Activated B cell treated with CpG ODN at 0.5 μM for 24 hours (primary cell): ENCODE measurements around the gene SPAG16. TPM values are rescaled to one million over a fixed set of nuclear protein-coding genes. Genes with fewer than 3 reads are reported as not detected.

Experiments used
- ATAC-seq: fragments of 200-7000 bp; cut with Tn5 transposase; one replicate; pipeline ENCODE4 v1.10.0; 2021; ENCODE audit warnings: low read depth, mild to moderate bottlenecking, moderate library complexity
- CTCF ChIA-PET: fragments of 350-600 bp; sonication (Branson Sonifier 250); formaldehyde crosslinking; loops from one replicate; lab custom pipeline; 2021; ENCODE audit warnings: antibody characterized with exemption; lab: Charles Lee
- POLR2A ChIA-PET: fragments of 350-600 bp; sonication (Branson Sonifier 250); formaldehyde crosslinking; loops from one replicate; lab custom pipeline; 2021; ENCODE audit warnings: antibody characterized with exemption; lab: Charles Lee
- DNase-seq: peaks from one replicate; pipeline ENCODE4 v3.0.0; 2022
- H3K27ac Mint-ChIP-seq: one replicate; pipeline ENCODE4 v1.8.0; 2020; ENCODE audit warnings: mixed read lengths
- H3K27me3 Mint-ChIP-seq: one replicate; pipeline ENCODE4 v1.8.0; 2021; ENCODE audit warnings: mixed read lengths
- H3K36me3 Mint-ChIP-seq: one replicate; pipeline ENCODE4 v1.8.0; 2021; ENCODE audit warnings: low read depth, mixed read lengths
- H3K4me1 Mint-ChIP-seq: one replicate; pipeline ENCODE4 v1.8.0; 2021; ENCODE audit warnings: mixed read lengths
- H3K4me3 Mint-ChIP-seq: one replicate; pipeline ENCODE4 v1.8.0; 2020; ENCODE audit warnings: mild to moderate bottlenecking, mixed read lengths
- H3K9me3 Mint-ChIP-seq: one replicate; pipeline ENCODE4 v1.8.0; 2020; ENCODE audit warnings: mixed read lengths
- intact Hi-C: fragments of 100-400 bp; cut with micrococcal nuclease; formaldehyde crosslinking; loops from one replicate; pipeline ENCODE4 v1.15.1; 2024
- total RNA-seq: library from RNA; stranded (reverse); gene quantifications from 2 replicates; pipeline ENCODE4 v1.2.3, GENCODE V29; 2022
- TF ChIP-seq, protein P1 (sequence below): fragments of 200-600 bp; IDR thresholded peaks from one replicate; pipeline ENCODE4 v1.8.0; 2022; ENCODE audit warnings: antibody characterized with exemption, mild to moderate bottlenecking

SPAG16 gene
- total RNA-seq, 1 donor from 2014 or later: 11.2 TPM

DNA sequence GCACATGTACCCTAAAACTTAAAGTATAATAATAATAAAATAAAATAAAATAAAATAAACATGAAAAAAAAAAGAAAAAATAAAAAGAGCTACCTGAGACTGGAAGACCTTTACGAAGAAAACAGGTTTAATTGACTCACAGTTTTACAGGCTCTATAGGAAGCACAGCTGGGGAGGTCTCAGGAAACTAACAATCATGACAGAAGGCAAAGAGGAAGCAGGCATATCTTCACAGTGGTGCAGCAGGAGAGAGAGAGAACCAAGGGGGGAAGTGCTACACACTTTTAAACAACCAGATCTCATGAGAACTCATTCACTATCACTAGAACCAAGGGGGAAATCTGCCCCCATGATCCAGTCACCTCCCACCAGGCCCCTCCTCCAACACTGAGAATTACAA lies 747.3 kb downstream of the SPAG16 start:
- Mint-ChIP-seq H3K27me3 (no peaks in the 10 kb centered on the region), H3K27ac (no peak overlapping the region), H3K4me3 (no peak overlapping the region), H3K4me1 (no peaks in the 10 kb centered on the region), H3K9me3 (no peaks in the 10 kb centered on the region), H3K36me3 (no peaks in the 10 kb centered on the region)
- TF ChIP-seq, protein P1, sequence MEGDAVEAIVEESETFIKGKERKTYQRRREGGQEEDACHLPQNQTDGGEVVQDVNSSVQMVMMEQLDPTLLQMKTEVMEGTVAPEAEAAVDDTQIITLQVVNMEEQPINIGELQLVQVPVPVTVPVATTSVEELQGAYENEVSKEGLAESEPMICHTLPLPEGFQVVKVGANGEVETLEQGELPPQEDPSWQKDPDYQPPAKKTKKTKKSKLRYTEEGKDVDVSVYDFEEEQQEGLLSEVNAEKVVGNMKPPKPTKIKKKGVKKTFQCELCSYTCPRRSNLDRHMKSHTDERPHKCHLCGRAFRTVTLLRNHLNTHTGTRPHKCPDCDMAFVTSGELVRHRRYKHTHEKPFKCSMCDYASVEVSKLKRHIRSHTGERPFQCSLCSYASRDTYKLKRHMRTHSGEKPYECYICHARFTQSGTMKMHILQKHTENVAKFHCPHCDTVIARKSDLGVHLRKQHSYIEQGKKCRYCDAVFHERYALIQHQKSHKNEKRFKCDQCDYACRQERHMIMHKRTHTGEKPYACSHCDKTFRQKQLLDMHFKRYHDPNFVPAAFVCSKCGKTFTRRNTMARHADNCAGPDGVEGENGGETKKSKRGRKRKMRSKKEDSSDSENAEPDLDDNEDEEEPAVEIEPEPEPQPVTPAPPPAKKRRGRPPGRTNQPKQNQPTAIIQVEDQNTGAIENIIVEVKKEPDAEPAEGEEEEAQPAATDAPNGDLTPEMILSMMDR: no peak
- intact Hi-C loops: no loop called here
- ATAC-seq: no peak
- ChIA-PET CTCF (no interaction called here), POLR2A (no interaction called here)
- no peak for DNase-seq

DNA sequence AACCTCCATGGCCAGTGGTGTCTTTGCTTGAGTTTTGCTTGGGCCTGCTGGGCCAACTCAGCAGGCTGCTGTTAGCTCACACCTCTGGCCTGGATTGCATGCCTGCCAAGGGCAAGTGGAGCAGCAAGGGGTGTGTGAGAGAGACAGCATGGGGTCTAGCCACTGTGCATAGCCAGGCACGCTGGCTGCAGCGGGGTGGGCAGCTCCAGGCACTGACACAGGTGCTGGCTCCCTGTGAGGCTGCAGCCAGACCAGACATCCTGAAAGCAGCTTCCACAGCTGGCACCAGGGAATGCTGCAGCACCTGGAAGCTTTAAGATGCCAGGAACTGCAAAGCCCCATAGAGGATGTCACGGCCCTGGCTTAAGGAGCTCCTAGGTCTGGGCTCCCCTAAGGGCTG lies 750.2 kb downstream of the SPAG16 start:
- H3K27me3 Mint-ChIP-seq: no peaks in the 10 kb centered on the region
- TF ChIP-seq, protein P1: no peak
- H3K9me3 Mint-ChIP-seq: no peaks in the 10 kb centered on the region
- H3K27ac Mint-ChIP-seq: no peak overlapping the region
- intact Hi-C loops: no loop called here
- no peaks in the 10 kb centered on the region for H3K4me1 Mint-ChIP-seq
- CTCF ChIA-PET: no interaction called here
- H3K4me3 Mint-ChIP-seq: no peak overlapping the region
- no peak for DNase-seq
- POLR2A ChIA-PET: no interaction called here
- no peak for ATAC-seq
- H3K36me3 Mint-ChIP-seq: no peaks in the 10 kb centered on the region

DNA sequence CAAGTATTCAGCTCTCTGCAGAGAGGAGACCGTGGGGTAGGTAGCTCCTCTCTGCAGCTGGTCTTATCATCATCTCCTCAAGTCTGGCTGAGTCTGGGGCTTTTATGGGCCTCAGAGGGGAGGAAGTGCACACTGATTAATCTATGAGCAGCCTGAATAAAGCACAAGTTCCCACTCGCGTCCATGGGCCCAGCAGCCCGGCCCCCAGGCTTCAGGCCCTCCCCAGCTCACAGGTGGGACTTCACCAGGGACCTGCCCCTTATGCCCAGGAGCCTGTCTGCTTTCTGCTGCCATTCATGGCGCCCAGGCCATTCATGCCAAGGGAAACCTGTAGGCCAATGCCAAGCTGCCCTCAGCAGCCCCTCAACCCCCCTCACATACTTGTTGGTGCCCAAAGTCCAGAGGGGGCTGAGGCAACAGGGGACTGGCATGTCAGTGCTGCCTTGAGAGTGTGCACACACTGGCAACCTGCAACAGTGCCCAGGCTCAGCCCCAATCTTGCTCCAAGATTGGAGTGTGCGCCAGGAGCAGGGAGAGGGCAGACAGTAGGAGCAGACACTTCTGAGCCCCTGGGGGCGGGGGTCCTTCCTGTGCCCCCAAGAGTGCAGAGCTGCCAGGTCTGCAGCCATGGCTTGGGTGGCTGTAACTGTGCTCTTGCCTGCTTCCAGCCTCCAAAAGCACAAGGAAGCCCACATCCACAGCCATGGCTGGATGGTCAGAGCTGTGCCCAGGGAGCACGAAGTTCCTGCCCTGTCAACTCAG lies 751.0 kb downstream of the SPAG16 start:
- DNase-seq (no peak), ATAC-seq (no peak)
- ChIA-PET POLR2A (no interaction called here), CTCF (no interaction called here)
- Mint-ChIP-seq H3K9me3 (peaks cover 3% of the 10 kb centered on the region), H3K4me3 (no peak overlapping the region), H3K27me3 (no peaks in the 10 kb centered on the region), H3K4me1 (no peaks in the 10 kb centered on the region), H3K27ac (no peak overlapping the region), H3K36me3 (no peaks in the 10 kb centered on the region)
- intact Hi-C loops: no loop called here
- TF ChIP-seq, protein P1: no peak

DNA sequence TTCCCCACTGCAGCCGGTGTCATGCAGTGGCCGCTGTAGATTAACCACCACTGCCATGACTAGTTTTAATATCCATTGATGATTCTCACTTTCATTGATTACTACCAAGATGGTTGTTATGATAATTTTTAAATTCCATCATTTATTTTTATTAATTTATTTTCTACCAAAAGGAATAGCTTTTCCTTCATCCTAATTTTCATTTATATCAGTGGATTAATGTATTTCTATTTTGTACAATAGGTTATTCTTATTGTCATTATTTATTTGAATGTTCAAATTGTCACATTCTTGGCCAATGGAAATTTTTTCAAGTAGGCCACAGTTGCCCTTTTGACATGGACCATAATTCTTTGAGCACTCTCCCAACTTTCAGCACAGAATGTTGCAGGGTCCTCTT lies 751.7 kb downstream of the SPAG16 start:
- no peak overlapping the region for H3K27ac Mint-ChIP-seq
- no peaks in the 10 kb centered on the region for H3K4me1 Mint-ChIP-seq
- peaks cover 4% of the 10 kb centered on the region for H3K9me3 Mint-ChIP-seq
- H3K4me3 Mint-ChIP-seq: no peak overlapping the region
- DNase-seq (no peak), ATAC-seq (no peak)
- TF ChIP-seq, protein P1: no peak
- intact Hi-C loops: no loop called here
- no peaks in the 10 kb centered on the region for H3K36me3 Mint-ChIP-seq
- no peaks in the 10 kb centered on the region for H3K27me3 Mint-ChIP-seq
- CTCF ChIA-PET: no interaction called here
- POLR2A ChIA-PET: no interaction called here

DNA sequence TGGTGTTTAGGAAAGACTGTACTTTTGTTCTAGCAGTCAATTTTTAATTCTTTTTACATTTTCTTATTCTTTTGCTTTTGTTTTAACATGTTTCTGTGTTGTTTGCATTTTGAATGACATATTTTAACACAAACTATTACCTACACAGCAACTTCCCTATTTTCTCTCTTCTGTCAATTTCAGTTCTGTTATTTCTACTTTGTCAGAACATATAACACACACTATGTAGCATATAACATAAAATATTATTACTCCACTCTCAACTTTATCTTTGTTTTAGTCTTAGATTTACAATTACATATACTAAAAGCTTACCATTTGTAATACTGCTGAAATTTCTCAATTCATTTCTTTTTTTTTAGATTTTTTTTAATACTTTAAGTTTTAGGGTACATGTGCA lies 753.9 kb downstream of the SPAG16 start:
- H3K27me3 Mint-ChIP-seq: no peaks in the 10 kb centered on the region

More for the DNA sequence above, 753.9 kb downstream of the SPAG16 start:
- H3K4me1 Mint-ChIP-seq: no peaks in the 10 kb centered on the region
- POLR2A ChIA-PET: no interaction called here
- H3K9me3 Mint-ChIP-seq: peaks cover 4% of the 10 kb centered on the region
- TF ChIP-seq, protein P1: no peak
- intact Hi-C loops: no loop called here
- no peak overlapping the region for H3K27ac Mint-ChIP-seq
- ATAC-seq (no peak), DNase-seq (no peak)
- no peaks in the 10 kb centered on the region for H3K36me3 Mint-ChIP-seq
- no peak overlapping the region for H3K4me3 Mint-ChIP-seq
- CTCF ChIA-PET: interaction anchor here (0.7 kb wide), 1 partner anchor 422 kb away, joined by 5 read pairs; no protein-coding TSS in a partner anchor
